ENCODE data around the gene HRH4.

HRH4 gene

GRCh38 chr18:24506175-24506574 lies 45.7 kb downstream of the HRH4 start:
- H3K36me3 ChIP-seq (ENCODE audit: insufficient read depth, low read length), result no peaks in the 10 kb centered on the region
- H3K9me3 ChIP-seq (ENCODE audit: control insufficient read depth, insufficient read depth, low read length), result no peaks in the 10 kb centered on the region
- H3K4me1 ChIP-seq (ENCODE audit: insufficient read depth, low read length), result no peaks in the 10 kb centered on the region
- H3K9ac ChIP-seq (ENCODE audit: low read depth, low read length), result no peak overlapping the region

GRCh38 chr18:24509435-24509834 lies 49.0 kb downstream of the HRH4 start:
- no peaks in the 10 kb centered on the region for H3K9me3 ChIP-seq (ENCODE audit: control insufficient read depth, insufficient read depth, low read length)
- H3K4me1 ChIP-seq (ENCODE audit: insufficient read depth, low read length), result no peaks in the 10 kb centered on the region
- no peak overlapping the region for H3K9ac ChIP-seq (ENCODE audit: low read depth, low read length)
- H3K36me3 ChIP-seq (ENCODE audit: insufficient read depth, low read length), result no peaks in the 10 kb centered on the region

- Histone ChIP-seq H3K4me1 (ENCODE audit: insufficient read depth, low read length) (no peaks in the 10 kb centered on the region; the same call in 1 of the 2 replicates), H3K9ac (ENCODE audit: low read depth, low read length) (no peak overlapping the region), H3K36me3 (ENCODE audit: insufficient read depth, low read length) (no peaks in the 10 kb centered on the region), H3K9me3 (ENCODE audit: control insufficient read depth, insufficient read depth, low read length) (no peaks in the 10 kb centered on the region)
These were observed 54.0 kb downstream of the HRH4 start for GRCh38 chr18:24514439-24514838.

- H3K9ac ChIP-seq (ENCODE audit: low read depth, low read length), result no peak overlapping the region
- no peaks in the 10 kb centered on the region for H3K36me3 ChIP-seq (ENCODE audit: insufficient read depth, low read length)
- no peaks in the 10 kb centered on the region; the same call in 1 of the 2 replicates for H3K4me1 ChIP-seq (ENCODE audit: insufficient read depth, low read length)
- no peaks in the 10 kb centered on the region for H3K9me3 ChIP-seq (ENCODE audit: control insufficient read depth, insufficient read depth, low read length)
These were observed 55.3 kb downstream of the HRH4 start for GRCh38 chr18:24515721-24516120.

- no peaks in the 10 kb centered on the region for H3K36me3 ChIP-seq (ENCODE audit: insufficient read depth, low read length)
- no peak overlapping the region for H3K9ac ChIP-seq (ENCODE audit: low read depth, low read length)
- H3K4me1 ChIP-seq (ENCODE audit: insufficient read depth, low read length), result no peaks in the 10 kb centered on the region; the same call in 1 of the 2 replicates
- no peaks in the 10 kb centered on the region for H3K9me3 ChIP-seq (ENCODE audit: control insufficient read depth, insufficient read depth, low read length)
These were observed 55.8 kb downstream of the HRH4 start for GRCh38 chr18:24516261-24516660.

- H3K9ac ChIP-seq (ENCODE audit: low read depth, low read length), result no peak overlapping the region
- no peaks in the 10 kb centered on the region; the same call in 1 of the 2 replicates for H3K4me1 ChIP-seq (ENCODE audit: insufficient read depth, low read length)
- H3K9me3 ChIP-seq (ENCODE audit: control insufficient read depth, insufficient read depth, low read length), result no peaks in the 10 kb centered on the region
- H3K36me3 ChIP-seq (ENCODE audit: insufficient read depth, low read length), result no peaks in the 10 kb centered on the region
These were observed 57.1 kb downstream of the HRH4 start for GRCh38 chr18:24517554-24517953.

- Histone ChIP-seq H3K9ac (ENCODE audit: low read depth, low read length) (no peak overlapping the region), H3K4me1 (ENCODE audit: insufficient read depth, low read length) (no peaks in the 10 kb centered on the region; the same call in 1 of the 2 replicates)
These were observed 58.2 kb downstream of the HRH4 start for GRCh38 chr18:24518596-24518995.

More at GRCh38 chr18:24518596-24518995, 58.2 kb downstream of the HRH4 start:
- no peaks in the 10 kb centered on the region for H3K36me3 ChIP-seq (ENCODE audit: insufficient read depth, low read length)
- no peaks in the 10 kb centered on the region for H3K9me3 ChIP-seq (ENCODE audit: control insufficient read depth, insufficient read depth, low read length)

Data from ES-I3 (cell line).